GM23338 (cell line): ENCODE results near the gene UBA3.

Experiments
- EZH2phosphoT487 ChIP-seq: fragments of 200-600 bp; sonication (generic); IDR thresholded peaks from one replicate; pipeline ENCODE4 v1.8.1; 2018; ENCODE audit warnings: antibody characterized with exemption; ENCODE audit not compliant: unreplicated experiment
- POLR2AphosphoS5 ChIP-seq: IDR thresholded peaks from 2 replicates; pipeline ENCODE4 v1.6.1; 2016; ENCODE audit warnings: antibody characterized with exemption, low read depth
- STAT1 ChIP-seq: IDR thresholded peaks from one replicate; pipeline ENCODE4 v1.6.1; 2016; ENCODE audit warnings: antibody characterized with exemption; ENCODE audit not compliant: unreplicated experiment
- ZNF114 ChIP-seq: fragments of 250-450 bp; sonication (Bioruptor Pico); IDR thresholded peaks from 2 replicates; pipeline ENCODE4 v1.5.0; 2020; ENCODE audit warnings: mild to moderate bottlenecking, moderate library complexity
- ZNF462 ChIP-seq: fragments of 250-450 bp; sonication (Bioruptor Pico); IDR thresholded peaks from 2 replicates; pipeline ENCODE4 v1.5.0; 2020; ENCODE audit warnings: mild to moderate bottlenecking, moderate library complexity
- TF ChIP-seq, protein P1 (sequence below), 2 experiments: fragments of 200-600 bp in 1 of 2; sonication (generic) in 1 of 2; conservative IDR thresholded peaks; 2 replicates each; pipeline versions ENCODE4 v1.5.1 to v1.6.1; 2016 to 2017; ENCODE audit warnings: antibody characterized with exemption in 2 of 2, low read depth in 2 of 2, mild to moderate bottlenecking in 2 of 2, moderate library complexity in 1 of 2

GRCh38 chr3:69099576-69099975 is 19.4 kb upstream of the UBA3 start:
- TF ChIP-seq, protein P1, sequence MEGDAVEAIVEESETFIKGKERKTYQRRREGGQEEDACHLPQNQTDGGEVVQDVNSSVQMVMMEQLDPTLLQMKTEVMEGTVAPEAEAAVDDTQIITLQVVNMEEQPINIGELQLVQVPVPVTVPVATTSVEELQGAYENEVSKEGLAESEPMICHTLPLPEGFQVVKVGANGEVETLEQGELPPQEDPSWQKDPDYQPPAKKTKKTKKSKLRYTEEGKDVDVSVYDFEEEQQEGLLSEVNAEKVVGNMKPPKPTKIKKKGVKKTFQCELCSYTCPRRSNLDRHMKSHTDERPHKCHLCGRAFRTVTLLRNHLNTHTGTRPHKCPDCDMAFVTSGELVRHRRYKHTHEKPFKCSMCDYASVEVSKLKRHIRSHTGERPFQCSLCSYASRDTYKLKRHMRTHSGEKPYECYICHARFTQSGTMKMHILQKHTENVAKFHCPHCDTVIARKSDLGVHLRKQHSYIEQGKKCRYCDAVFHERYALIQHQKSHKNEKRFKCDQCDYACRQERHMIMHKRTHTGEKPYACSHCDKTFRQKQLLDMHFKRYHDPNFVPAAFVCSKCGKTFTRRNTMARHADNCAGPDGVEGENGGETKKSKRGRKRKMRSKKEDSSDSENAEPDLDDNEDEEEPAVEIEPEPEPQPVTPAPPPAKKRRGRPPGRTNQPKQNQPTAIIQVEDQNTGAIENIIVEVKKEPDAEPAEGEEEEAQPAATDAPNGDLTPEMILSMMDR (conservative IDR thresholded peaks at IDR 0.05; ENCODE audit: low read depth in 2 of 2): no peak
- no peak for TF ChIP-seq STAT1
- no peak for TF ChIP-seq POLR2AphosphoS5
- no peak for TF ChIP-seq EZH2phosphoT487
- no peak for TF ChIP-seq ZNF114
- TF ChIP-seq ZNF462 (CRISPR knock-in tag): no peak
